ENCODE measurements around the gene IGHMBP2.

DNA sequence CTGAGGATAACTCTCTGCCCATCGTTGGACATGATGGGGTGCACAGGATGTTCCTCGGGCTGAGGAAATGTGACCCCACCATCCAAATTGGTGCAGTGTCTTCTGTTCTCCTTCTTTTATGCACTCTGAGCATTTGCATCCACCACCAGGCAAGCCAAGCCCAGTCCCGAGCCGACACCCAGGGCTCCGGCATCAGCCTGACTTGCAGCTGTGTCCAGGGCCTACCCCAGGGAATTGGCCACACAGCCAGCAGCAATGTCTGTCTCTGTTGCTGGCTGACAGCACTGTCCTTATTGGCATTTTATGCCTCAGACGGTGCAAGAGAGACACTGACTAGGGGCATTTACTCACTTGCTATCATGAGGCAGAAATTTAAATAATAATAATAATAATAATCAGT is 36.6 kb upstream of the IGHMBP2 start:
- TF ChIP-seq, protein P1, sequence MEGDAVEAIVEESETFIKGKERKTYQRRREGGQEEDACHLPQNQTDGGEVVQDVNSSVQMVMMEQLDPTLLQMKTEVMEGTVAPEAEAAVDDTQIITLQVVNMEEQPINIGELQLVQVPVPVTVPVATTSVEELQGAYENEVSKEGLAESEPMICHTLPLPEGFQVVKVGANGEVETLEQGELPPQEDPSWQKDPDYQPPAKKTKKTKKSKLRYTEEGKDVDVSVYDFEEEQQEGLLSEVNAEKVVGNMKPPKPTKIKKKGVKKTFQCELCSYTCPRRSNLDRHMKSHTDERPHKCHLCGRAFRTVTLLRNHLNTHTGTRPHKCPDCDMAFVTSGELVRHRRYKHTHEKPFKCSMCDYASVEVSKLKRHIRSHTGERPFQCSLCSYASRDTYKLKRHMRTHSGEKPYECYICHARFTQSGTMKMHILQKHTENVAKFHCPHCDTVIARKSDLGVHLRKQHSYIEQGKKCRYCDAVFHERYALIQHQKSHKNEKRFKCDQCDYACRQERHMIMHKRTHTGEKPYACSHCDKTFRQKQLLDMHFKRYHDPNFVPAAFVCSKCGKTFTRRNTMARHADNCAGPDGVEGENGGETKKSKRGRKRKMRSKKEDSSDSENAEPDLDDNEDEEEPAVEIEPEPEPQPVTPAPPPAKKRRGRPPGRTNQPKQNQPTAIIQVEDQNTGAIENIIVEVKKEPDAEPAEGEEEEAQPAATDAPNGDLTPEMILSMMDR (conservative IDR thresholded peaks at IDR 0.05; ENCODE audit: low read depth in 2 of 2), result no peak
- no peak for TF ChIP-seq EZH2 (IDR thresholded peaks at IDR 0.05; ENCODE audit: low read depth, unreplicated experiment)
- TF ChIP-seq POLR2AphosphoS5 (IDR thresholded peaks at IDR 0.05; ENCODE audit: low read depth), result no peak
- TF ChIP-seq, protein P2, sequence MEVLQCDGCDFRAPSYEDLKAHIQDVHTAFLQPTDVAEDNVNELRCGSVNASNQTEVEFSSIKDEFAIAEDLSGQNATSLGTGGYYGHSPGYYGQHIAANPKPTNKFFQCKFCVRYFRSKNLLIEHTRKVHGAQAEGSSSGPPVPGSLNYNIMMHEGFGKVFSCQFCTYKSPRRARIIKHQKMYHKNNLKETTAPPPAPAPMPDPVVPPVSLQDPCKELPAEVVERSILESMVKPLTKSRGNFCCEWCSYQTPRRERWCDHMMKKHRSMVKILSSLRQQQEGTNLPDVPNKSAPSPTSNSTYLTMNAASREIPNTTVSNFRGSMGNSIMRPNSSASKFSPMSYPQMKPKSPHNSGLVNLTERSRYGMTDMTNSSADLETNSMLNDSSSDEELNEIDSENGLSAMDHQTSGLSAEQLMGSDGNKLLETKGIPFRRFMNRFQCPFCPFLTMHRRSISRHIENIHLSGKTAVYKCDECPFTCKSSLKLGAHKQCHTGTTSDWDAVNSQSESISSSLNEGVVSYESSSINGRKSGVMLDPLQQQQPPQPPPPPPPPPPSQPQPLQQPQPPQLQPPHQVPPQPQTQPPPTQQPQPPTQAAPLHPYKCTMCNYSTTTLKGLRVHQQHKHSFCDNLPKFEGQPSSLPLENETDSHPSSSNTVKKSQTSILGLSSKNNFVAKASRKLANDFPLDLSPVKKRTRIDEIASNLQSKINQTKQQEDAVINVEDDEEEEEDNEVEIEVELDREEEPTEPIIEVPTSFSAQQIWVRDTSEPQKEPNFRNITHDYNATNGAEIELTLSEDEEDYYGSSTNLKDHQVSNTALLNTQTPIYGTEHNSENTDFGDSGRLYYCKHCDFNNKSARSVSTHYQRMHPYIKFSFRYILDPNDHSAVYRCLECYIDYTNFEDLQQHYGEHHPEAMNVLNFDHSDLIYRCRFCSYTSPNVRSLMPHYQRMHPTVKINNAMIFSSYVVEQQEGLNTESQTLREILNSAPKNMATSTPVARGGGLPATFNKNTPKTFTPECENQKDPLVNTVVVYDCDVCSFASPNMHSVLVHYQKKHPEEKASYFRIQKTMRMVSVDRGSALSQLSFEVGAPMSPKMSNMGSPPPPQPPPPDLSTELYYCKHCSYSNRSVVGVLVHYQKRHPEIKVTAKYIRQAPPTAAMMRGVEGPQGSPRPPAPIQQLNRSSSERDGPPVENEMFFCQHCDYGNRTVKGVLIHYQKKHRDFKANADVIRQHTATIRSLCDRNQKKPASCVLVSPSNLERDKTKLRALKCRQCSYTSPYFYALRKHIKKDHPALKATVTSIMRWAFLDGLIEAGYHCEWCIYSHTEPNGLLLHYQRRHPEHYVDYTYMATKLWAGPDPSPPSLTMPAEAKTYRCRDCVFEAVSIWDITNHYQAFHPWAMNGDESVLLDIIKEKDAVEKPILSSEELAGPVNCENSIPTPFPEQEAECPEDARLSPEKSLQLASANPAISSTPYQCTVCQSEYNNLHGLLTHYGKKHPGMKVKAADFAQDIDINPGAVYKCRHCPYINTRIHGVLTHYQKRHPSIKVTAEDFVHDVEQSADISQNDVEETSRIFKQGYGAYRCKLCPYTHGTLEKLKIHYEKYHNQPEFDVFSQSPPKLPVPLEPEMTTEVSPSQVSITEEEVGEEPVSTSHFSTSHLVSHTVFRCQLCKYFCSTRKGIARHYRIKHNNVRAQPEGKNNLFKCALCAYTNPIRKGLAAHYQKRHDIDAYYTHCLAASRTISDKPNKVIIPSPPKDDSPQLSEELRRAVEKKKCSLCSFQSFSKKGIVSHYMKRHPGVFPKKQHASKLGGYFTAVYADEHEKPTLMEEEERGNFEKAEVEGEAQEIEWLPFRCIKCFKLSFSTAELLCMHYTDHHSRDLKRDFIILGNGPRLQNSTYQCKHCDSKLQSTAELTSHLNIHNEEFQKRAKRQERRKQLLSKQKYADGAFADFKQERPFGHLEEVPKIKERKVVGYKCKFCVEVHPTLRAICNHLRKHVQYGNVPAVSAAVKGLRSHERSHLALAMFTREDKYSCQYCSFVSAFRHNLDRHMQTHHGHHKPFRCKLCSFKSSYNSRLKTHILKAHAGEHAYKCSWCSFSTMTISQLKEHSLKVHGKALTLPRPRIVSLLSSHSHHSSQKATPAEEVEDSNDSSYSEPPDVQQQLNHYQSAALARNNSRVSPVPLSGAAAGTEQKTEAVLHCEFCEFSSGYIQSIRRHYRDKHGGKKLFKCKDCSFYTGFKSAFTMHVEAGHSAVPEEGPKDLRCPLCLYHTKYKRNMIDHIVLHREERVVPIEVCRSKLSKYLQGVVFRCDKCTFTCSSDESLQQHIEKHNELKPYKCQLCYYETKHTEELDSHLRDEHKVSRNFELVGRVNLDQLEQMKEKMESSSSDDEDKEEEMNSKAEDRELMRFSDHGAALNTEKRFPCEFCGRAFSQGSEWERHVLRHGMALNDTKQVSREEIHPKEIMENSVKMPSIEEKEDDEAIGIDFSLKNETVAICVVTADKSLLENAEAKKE (CRISPR knock-in tag; IDR thresholded peaks at IDR 0.05), result no peak
- TF ChIP-seq EZH2phosphoT487 (IDR thresholded peaks at IDR 0.05; ENCODE audit: unreplicated experiment), result no peak
